Activated T-helper 1 cell treated with Interleukin-2 at 50 U/mL for 16 hours (primary cell): Measurements from ENCODE around the gene ZNF69.
"Not testable (repeated sequence)": the region's sequence is repeated elsewhere in the genome, so short reads cannot be mapped to it uniquely, and the experiment has no call there.

ENCODE experiments used
- DNase-seq: peaks from one replicate; pipeline ENCODE4 v3.0.0-alpha.2; 2020; ENCODE audit warnings: low read depth

The ZNF69 gene

GRCh38 chr19:11887611-11888531, at the start of gene ZNF69:
TSS of gene ZNF69 (plus strand) at chr19:11887782. CDS start at chr19:11887924, 142 bp downstream.
- peak; percentile 20 for DNase-seq

- DNase-seq, result no peak
Measured at GRCh38 chr19:11843722-11844121, 43.9 kb upstream of the ZNF69 start.

DNA sequence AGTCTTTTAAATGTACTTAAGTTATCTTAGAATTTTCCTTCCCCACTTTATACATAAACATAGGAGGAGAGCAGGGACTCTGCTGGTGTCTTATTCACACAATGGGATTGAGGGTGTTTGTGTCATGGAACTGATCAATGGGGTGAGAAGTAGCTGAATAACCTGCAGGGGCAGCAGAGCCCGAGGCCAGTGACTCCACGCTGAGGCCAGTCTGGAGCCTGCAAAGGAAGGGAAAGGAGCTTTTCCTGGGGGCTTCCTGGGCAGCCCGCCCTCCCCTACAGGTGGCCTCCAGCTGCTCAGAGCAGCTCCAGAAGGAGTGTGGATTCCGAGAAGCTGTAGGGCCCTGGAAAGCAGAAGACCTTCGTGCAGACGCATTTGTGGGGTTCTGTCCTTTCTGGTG, 40.0 kb upstream of the ZNF69 start:
- not testable (repeated sequence) for DNase-seq

GRCh38 chr19:11848200-11848593, 39.4 kb upstream of the ZNF69 start:
- DNase-seq, result no peak

DNA sequence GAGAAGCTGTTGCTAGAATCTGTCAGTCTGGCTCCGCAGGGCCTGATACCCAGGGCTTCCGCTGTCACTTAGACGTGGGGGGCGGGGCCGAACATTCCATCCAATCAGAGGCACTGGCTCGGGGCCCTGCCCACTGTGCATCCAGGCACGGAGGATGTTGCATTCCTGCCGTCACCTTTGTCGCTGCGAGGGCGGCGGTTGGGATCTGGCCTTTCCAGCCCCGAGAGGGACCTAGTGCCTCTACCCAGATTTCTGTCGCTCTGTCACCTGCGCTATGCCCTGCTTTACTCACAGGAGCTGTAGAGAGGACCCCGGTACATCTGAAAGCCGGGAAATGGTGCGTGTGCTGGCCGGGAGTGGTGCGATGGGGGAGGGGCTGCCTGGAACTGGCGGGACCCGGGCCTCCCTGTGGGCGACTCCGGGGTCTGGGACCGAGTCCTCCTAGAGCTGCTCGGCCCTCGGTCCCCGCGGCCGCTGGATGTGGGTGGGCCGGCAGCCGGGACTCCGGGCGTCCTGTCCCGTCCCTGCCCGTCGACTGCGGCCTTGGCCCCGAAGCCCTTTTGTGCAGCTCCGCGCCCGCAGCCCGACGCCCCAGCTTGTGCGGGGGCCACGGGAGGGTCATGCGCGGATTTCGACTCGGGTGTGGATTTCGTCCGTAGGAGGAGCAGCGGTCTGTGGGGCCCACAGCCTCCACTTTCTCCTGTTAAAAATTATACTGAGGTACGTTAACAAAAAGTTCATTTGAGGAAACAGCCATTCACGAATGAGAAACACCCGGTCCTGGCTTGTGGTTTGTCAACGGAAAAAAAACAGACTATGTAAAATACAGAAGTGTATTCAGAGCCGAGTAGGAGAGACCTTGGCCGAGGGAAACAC, 38.8 kb upstream of the ZNF69 start, which contains the start of gene ZNF439:
ZNF439 (plus strand) TSS at position 133 of the 876 bp plus-strand sequence; CDS start at position 275, 142 bp downstream.
- DNase-seq, result peak; percentile 70

GRCh38 chr19:11850289-11850688, 37.3 kb upstream of the ZNF69 start:
- not testable (repeated sequence) for DNase-seq

- DNase-seq, result no peak
Measured at GRCh38 chr19:11853358-11853757, 34.2 kb upstream of the ZNF69 start.

GRCh38 chr19:11856596-11857250, 30.9 kb upstream of the ZNF69 start:
- no peak for DNase-seq

GRCh38 chr19:11860721-11861120, 26.9 kb upstream of the ZNF69 start:
- DNase-seq, result no peak

- DNase-seq, result no peak
Measured at GRCh38 chr19:11861301-11861700, 26.3 kb upstream of the ZNF69 start.

DNA sequence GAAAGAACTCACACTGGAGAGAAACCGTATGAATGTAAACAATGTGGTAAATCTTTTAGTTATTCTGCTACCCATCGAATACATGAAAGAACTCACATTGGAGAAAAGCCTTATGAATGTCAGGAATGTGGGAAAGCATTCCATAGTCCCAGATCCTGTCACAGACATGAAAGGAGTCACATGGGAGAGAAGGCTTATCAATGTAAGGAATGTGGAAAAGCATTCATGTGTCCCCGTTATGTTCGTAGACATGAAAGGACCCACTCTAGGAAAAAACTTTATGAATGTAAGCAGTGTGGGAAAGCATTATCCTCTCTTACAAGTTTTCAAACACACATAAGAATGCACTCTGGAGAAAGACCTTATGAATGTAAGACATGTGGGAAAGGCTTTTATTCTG, 19.8 kb upstream of the ZNF69 start:
- not testable (repeated sequence) for DNase-seq

GRCh38 chr19:11868188-11868587, 19.4 kb upstream of the ZNF69 start:
- no peak for DNase-seq

GRCh38 chr19:11872624-11873023, 15.0 kb upstream of the ZNF69 start:
- DNase-seq, result no peak

GRCh38 chr19:11873762-11874161, 13.8 kb upstream of the ZNF69 start:
- DNase-seq, result no peak

GRCh38 chr19:11879687-11880266, 7.8 kb upstream of the ZNF69 start:
- peak; percentile 18 for DNase-seq

DNA sequence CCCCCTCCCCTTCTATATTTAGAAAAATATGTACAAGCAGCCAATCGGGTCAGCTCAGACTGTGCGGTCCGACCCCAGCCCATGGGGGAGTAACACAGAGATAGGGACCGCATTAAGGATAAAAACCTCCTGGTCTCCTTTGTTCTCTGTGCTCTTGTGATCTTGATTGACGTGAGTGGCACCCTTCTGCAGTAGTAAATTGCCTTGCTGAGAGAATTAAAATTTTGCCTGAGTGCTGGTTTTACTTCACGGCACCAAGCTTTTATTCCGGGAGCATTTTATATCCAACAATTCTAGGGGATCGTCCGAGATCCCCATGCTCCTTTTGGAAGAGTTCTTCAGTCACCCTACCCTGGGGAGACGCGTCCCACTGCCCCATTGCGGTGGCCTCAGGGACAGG, 7.0 kb upstream of the ZNF69 start:
- DNase-seq, result no peak

DNA sequence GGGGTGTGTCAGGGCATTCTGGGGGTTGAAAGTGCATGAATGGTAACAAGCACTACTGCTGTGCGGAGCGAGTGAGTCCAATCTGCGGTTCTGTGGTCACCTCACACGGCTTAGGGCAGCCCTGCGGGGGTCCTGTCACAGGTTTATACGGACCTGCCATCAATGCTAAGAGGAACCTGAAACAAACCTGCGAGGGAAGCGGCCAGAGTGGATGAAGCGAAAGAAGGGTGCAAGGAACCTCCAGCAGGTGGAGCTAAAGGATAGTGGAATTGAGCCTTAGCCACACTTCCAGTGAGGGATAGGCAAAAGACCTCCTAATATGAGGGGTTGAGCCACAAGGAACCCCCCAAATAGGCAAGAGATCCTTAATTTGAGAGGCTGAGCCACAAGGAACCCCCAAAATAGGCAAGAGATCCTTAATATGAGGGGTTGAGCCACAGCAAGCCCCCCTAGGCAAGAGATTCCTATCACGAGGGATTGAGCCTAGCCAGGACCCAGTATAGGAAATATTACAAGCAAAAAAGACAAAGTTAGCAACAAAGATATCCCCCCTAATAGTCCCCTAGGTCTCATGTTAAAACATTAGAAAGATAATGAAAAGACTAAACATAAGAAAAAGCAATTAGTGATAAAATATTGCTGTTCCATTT, 6.3 kb upstream of the ZNF69 start:
- peak; percentile 22 for DNase-seq

DNA sequence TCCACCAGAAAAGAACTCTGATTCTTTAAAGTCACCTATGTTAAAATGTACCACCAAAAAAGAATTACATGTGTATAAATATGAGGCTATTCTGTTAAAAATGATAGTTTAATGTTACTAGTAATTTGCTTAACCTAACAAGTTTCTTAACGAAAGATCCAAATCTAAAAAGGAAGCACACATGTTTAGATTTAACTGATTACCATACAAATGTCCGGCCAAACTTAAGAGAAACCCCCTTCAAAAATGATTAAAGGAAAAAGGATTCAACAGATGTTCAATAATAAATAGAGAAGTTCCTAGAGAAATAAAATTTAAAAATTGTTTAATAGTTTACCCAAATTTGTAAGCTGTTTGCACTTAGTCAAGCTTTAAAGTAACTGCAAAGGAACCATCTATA, 5.0 kb upstream of the ZNF69 start:
- no peak for DNase-seq

DNA sequence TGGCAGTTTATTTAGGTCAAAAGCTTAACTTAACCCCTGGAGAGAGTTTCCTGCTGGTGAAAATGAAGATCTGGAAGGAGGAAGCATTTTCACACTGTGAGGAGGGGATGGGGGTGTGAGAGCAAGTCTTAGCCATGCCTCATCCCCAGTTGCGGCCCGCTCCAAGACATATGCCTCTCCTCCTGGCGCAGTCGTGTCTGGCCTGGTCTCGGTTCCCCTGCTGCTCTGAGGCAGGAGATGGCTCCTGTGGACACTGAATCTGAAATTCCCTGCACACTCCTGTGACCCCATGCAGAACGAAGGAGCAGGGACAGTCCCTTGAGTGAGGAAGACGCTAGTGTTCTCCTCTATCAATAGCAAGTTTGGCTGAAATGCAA, 360 bp upstream of the ZNF69 start:
- DNase-seq, result no peak

- DNase-seq, result not testable (repeated sequence)
Measured at GRCh38 chr19:11889901-11890300, 2.3 kb downstream of the ZNF69 start.

DNA sequence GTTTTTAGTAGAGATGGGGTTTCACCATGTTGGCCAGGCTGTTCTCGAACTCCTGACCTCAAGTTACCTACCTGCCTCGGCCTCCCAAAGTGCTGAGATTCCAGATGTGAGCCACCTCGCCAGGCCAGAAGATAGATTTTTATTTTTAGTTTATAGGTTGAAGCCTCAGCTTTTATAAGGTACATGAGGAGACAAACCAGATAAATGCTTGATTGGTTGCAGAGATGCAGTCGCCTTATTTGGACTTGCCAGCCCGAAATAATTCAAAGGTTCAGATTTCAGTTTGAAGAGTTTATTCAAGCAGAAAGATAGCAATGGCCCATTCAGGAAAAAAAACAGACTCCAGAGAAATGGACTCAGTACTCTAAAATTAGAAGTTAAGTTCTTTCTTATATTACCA, 3.1 kb downstream of the ZNF69 start:
- DNase-seq, result no peak
